CD14-positive monocyte (primary cell): ENCODE data around the gene MAST2. TPM values are rescaled to one million over a fixed set of nuclear protein-coding genes. Genes with fewer than 3 reads are reported as not detected.

Experiments used
- DNase-seq, 3 donors: peaks; one replicate each; pipeline ENCODE4 v3.0.0-alpha.2; 2011 to 2022
- H2AFZ ChIP-seq: 2 replicates; pipeline ENCODE4 v1.6.0; 2012; ENCODE audit warnings: mild to moderate bottlenecking, low read depth, low read length, inconsistent platforms; ENCODE audit not compliant: insufficient read depth, poor library complexity, severe bottlenecking
- H3K27ac ChIP-seq, 2 donors: 1 replicate in 1 of 2; 2 replicates in 1 of 2; pipeline ENCODE4 v1.5.1; 2012 to 2013; ENCODE audit warnings: low read length in 2 of 2, control low read depth in 1 of 2, inconsistent platforms in 1 of 2, low read depth in 1 of 2, mild to moderate bottlenecking in 1 of 2
- H3K27me3 ChIP-seq, 2 donors: one replicate each; pipeline versions ENCODE4 v1.6.0 to v1.6.1; 2011 to 2013; ENCODE audit warnings: low read length in 2 of 2; ENCODE audit not compliant: control insufficient read depth in 2 of 2, insufficient read depth in 2 of 2
- H3K36me3 ChIP-seq, 2 donors: replicated peaks in 1 of 2; 1 replicate in 1 of 2; 2 replicates in 1 of 2; pipeline versions ENCODE4 v1.5.1 to v1.6.1; 2012 to 2013; ENCODE audit warnings: low read length in 2 of 2, control low read depth in 1 of 2, inconsistent platforms in 1 of 2, mild to moderate bottlenecking in 1 of 2; ENCODE audit not compliant: insufficient read depth in 2 of 2, control insufficient read depth in 1 of 2
- H3K4me1 ChIP-seq, 2 donors: 1 replicate in 1 of 2; 2 replicates in 1 of 2; pipeline versions ENCODE4 v1.5.1 to v1.6.1; 2012 to 2013; ENCODE audit warnings: low read length in 2 of 2, control low read depth in 1 of 2, inconsistent platforms in 1 of 2, mild to moderate bottlenecking in 1 of 2, moderate library complexity in 1 of 2; ENCODE audit not compliant: insufficient read depth in 2 of 2, control insufficient read depth in 1 of 2
- H3K4me2 ChIP-seq: replicated peaks from 2 replicates; pipeline ENCODE3; 2012; ENCODE audit warnings: low read length, moderate library complexity, mild to moderate bottlenecking; ENCODE audit not compliant: poor library complexity, severe bottlenecking; ENCODE audit errors: extremely low read depth
- H3K4me3 ChIP-seq, 3 experiments: fragments of 200-600 bp in 1 of 3; sonication (generic) in 1 of 3; replicated peaks in 1 of 3; 1 replicate in 2 of 3; 2 replicates in 1 of 3; pipeline ENCODE4 v1.5.1; 2011 to 2013; ENCODE audit warnings: low read length in 3 of 3, mild to moderate bottlenecking in 3 of 3, control low read depth in 2 of 3, low read depth in 2 of 3, inconsistent platforms in 1 of 3, moderate library complexity in 1 of 3
- H3K79me2 ChIP-seq: 2 replicates; pipeline ENCODE4 v1.6.0; 2012; ENCODE audit warnings: mild to moderate bottlenecking, control low read depth, inconsistent platforms, low read length, moderate library complexity; ENCODE audit not compliant: insufficient read depth
- H3K9ac ChIP-seq: 2 replicates; pipeline ENCODE4 v1.6.0; 2017; ENCODE audit warnings: low read length, mild to moderate bottlenecking; ENCODE audit not compliant: insufficient read depth, poor library complexity, severe bottlenecking
- H3K9me3 ChIP-seq, 2 donors: replicated peaks in 1 of 2; 1 replicate in 1 of 2; 2 replicates in 1 of 2; pipeline versions ENCODE4 v1.5.1 to v1.6.1; 2012 to 2013; ENCODE audit warnings: low read length in 2 of 2, control low read depth in 1 of 2; ENCODE audit not compliant: control insufficient read depth in 1 of 2, insufficient read depth in 1 of 2
- H4K20me1 ChIP-seq: 2 replicates; pipeline ENCODE4 v1.6.0; 2012; ENCODE audit warnings: mild to moderate bottlenecking, low read length, control low read depth, moderate library complexity; ENCODE audit not compliant: insufficient read depth
- H3K27ac Mint-ChIP-seq, 7 donors: one replicate each; pipeline ENCODE4 v1.8.0; 2020; ENCODE audit warnings: mild to moderate bottlenecking in 7 of 7, mixed read lengths in 7 of 7, moderate library complexity in 6 of 7, inconsistent platforms in 2 of 7
- H3K27me3 Mint-ChIP-seq, 3 donors: one replicate each; pipeline ENCODE4 v1.8.0; 2021 to 2022; ENCODE audit warnings: low read depth in 3 of 3, mild to moderate bottlenecking in 3 of 3, mixed read lengths in 3 of 3, moderate library complexity in 3 of 3, inconsistent platforms in 1 of 3
- H3K36me3 Mint-ChIP-seq, 2 donors: one replicate each; pipeline ENCODE4 v1.8.0; 2020; ENCODE audit warnings: mixed read lengths in 2 of 2, inconsistent platforms in 1 of 2, mild to moderate bottlenecking in 1 of 2
- H3K4me1 Mint-ChIP-seq: one replicate; pipeline ENCODE4 v1.8.0; 2020; ENCODE audit warnings: mild to moderate bottlenecking, mixed read lengths
- H3K4me3 Mint-ChIP-seq, 2 donors: one replicate each; pipeline ENCODE4 v1.8.0; 2020; ENCODE audit warnings: mild to moderate bottlenecking in 2 of 2, mixed read lengths in 2 of 2, moderate library complexity in 1 of 2
- H3K9me3 Mint-ChIP-seq, 7 donors: one replicate each; pipeline ENCODE4 v1.8.0; 2020 to 2022; ENCODE audit warnings: mixed read lengths in 7 of 7, mild to moderate bottlenecking in 6 of 7, moderate library complexity in 6 of 7, inconsistent platforms in 2 of 7
- WGBS: methylation state at CpG from one replicate; pipeline ENCODE4 v1.1.5; 2013; ENCODE audit warnings: missing lambda C conversion rate; ENCODE audit not compliant: insufficient coverage; 5-methylcytosine and 5-hydroxymethylcytosine counted together
- intact Hi-C, 2 donors: fragments of 100-400 bp; cut with micrococcal nuclease; formaldehyde crosslinking; loops; one replicate each; pipeline versions ENCODE4 v1.15.0 to v1.15.1; 2023
- polyA plus RNA-seq, 3 donors: library from polyadenylated mRNA; depleted of rRNA in 1 of 3; unstranded in 2 of 3; stranded (reverse) in 1 of 3; fragments of 300-500 nt in 2 of 3; fragments of >200 nt in 1 of 3; fragmentation: Illumina TruSeq in 2 of 3; gene quantifications; 1 replicate in 2 of 3; 2 replicates in 1 of 3; pipeline ENCODE4 v1.2.3, GENCODE V29; 2012 to 2021
- TF ChIP-seq, protein P1 (sequence below): fragments of 200-600 bp; IDR thresholded peaks from one replicate; pipeline ENCODE4 v1.8.0; 2022; ENCODE audit warnings: antibody characterized with exemption, mild to moderate bottlenecking

MAST2 gene
- polyA plus RNA-seq, 3 donors, result 1.0 to 7.2 (median 2.5) TPM

GRCh38 chr1:45906883-45907282, 103.5 kb downstream of the MAST2 start:
- Histone ChIP-seq H3K4me3 (no peak overlapping the region), H3K27ac (no peak overlapping the region), H4K20me1 (no peaks in the 10 kb centered on the region), H3K79me2 (no peaks in the 10 kb centered on the region), H2AFZ (no peak overlapping the region), H3K9ac (no peak overlapping the region), H3K4me1 (no peaks in the 10 kb centered on the region), H3K27me3 (no peaks in the 10 kb centered on the region), H3K4me2 (no peak overlapping the region), H3K36me3 (no peaks in the 10 kb centered on the region), H3K9me3 (no peaks in the 10 kb centered on the region)
- no CpG with 5 or more reads among the region's 2 CpGs for WGBS
- Mint-ChIP-seq H3K9me3 (peaks cover under 1 to 3% (median 1%) of the 10 kb centered on the region in 7 donors), H3K36me3 (peaks cover 0 to 6% of the 10 kb centered on the region in 2 donors), H3K27ac (no peak overlapping the region), H3K4me3 (no peak overlapping the region), H3K27me3 (peaks cover 0 to 1% (median 0%) of the 10 kb centered on the region in 3 donors), H3K4me1 (no peaks in the 10 kb centered on the region)
- intact Hi-C loops, result no loop called here
- TF ChIP-seq, protein P1, sequence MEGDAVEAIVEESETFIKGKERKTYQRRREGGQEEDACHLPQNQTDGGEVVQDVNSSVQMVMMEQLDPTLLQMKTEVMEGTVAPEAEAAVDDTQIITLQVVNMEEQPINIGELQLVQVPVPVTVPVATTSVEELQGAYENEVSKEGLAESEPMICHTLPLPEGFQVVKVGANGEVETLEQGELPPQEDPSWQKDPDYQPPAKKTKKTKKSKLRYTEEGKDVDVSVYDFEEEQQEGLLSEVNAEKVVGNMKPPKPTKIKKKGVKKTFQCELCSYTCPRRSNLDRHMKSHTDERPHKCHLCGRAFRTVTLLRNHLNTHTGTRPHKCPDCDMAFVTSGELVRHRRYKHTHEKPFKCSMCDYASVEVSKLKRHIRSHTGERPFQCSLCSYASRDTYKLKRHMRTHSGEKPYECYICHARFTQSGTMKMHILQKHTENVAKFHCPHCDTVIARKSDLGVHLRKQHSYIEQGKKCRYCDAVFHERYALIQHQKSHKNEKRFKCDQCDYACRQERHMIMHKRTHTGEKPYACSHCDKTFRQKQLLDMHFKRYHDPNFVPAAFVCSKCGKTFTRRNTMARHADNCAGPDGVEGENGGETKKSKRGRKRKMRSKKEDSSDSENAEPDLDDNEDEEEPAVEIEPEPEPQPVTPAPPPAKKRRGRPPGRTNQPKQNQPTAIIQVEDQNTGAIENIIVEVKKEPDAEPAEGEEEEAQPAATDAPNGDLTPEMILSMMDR, result no peak
- no peak for DNase-seq

GRCh38 chr1:45908611-45909140, 105.3 kb downstream of the MAST2 start:
- no peaks in the 10 kb centered on the region for H3K36me3 ChIP-seq
- no peaks in the 10 kb centered on the region for H3K4me1 ChIP-seq
- H3K9me3 Mint-ChIP-seq, result no peaks in the 10 kb centered on the region
- H3K4me3 ChIP-seq, result no peak overlapping the region
- H3K27me3 ChIP-seq, result no peaks in the 10 kb centered on the region
- no peaks in the 10 kb centered on the region for H3K9me3 ChIP-seq
- no peak for DNase-seq
- H3K9ac ChIP-seq, result no peak overlapping the region
- H3K4me1 Mint-ChIP-seq, result no peaks in the 10 kb centered on the region
- H3K79me2 ChIP-seq, result no peaks in the 10 kb centered on the region
- H3K27ac Mint-ChIP-seq, result no peak overlapping the region
- no peak overlapping the region for H3K4me3 Mint-ChIP-seq
- H3K4me2 ChIP-seq, result no peak overlapping the region
- no peaks in the 10 kb centered on the region for H4K20me1 ChIP-seq
- TF ChIP-seq, protein P1, result no peak
- no peak overlapping the region for H3K27ac ChIP-seq
- no peak overlapping the region for H2AFZ ChIP-seq
- intact Hi-C loops, result no loop called here
- no peaks in the 10 kb centered on the region for H3K27me3 Mint-ChIP-seq
- WGBS, result no CpG with 5 or more reads among the region's 3 CpGs
- peaks cover 3 to 6% of the 10 kb centered on the region in 2 donors for H3K36me3 Mint-ChIP-seq
